Fibroblast of lung (primary cell): ENCODE measurements around the gene TEX13B. TPM values are rescaled to one million over a fixed set of nuclear protein-coding genes. Genes with fewer than 3 reads are reported as not detected.
A peak's percentile ranks its signal among the peaks of the same experiment; 100 is the strongest.
"Not testable (repeated sequence)": the region's sequence is repeated elsewhere in the genome, so short reads cannot be mapped to it uniquely, and the experiment has no call there.

ENCODE experiments used
- DNase-seq, 2 donors: peaks; one replicate each; pipeline versions ENCODE4 v3.0.0 to v3.0.0-alpha.2; 2010; ENCODE audit warnings: low read depth in 2 of 2
- H2AFZ ChIP-seq: 2 replicates; pipeline ENCODE4 v1.5.1; 2012; ENCODE audit warnings: low read length, control low read depth, inconsistent platforms
- H3K27ac ChIP-seq: 2 replicates; pipeline ENCODE4 v1.5.1; 2011; ENCODE audit warnings: low read length, control low read depth; ENCODE audit not compliant: insufficient read depth
- H3K27me3 ChIP-seq: 2 replicates; pipeline ENCODE4 v1.5.1; 2011; ENCODE audit warnings: mild to moderate bottlenecking, low read length; ENCODE audit not compliant: control insufficient read depth, insufficient read depth
- H3K36me3 ChIP-seq: 2 replicates; pipeline ENCODE4 v1.5.1; 2011; ENCODE audit warnings: low read length; ENCODE audit not compliant: control insufficient read depth, insufficient read depth
- H3K4me1 ChIP-seq: 2 replicates; pipeline ENCODE4 v1.5.1; 2011; ENCODE audit warnings: low read length; ENCODE audit not compliant: control insufficient read depth, insufficient read depth; ENCODE audit errors: extremely low read depth
- H3K4me2 ChIP-seq: 2 replicates; pipeline ENCODE4 v1.5.1; 2011; ENCODE audit warnings: low read length, control low read depth; ENCODE audit not compliant: insufficient read depth; ENCODE audit errors: extremely low read depth
- H3K4me3 ChIP-seq, 4 experiments: fragments of 200-600 bp in 1 of 4; sonication (generic) in 1 of 4; replicated peaks in 1 of 4; 2 replicates each; pipeline ENCODE4 v1.5.1; 2011 to 2016; ENCODE audit warnings: low read length in 4 of 4, low read depth in 3 of 4, mild to moderate bottlenecking in 3 of 4, control low read depth in 2 of 4, inconsistent platforms in 1 of 4, mixed read lengths in 1 of 4; ENCODE audit not compliant: insufficient read depth in 1 of 4; ENCODE audit errors: control extremely low read depth in 1 of 4
- H3K79me2 ChIP-seq: 2 replicates; pipeline ENCODE4 v1.5.1; 2012; ENCODE audit warnings: mild to moderate bottlenecking, low read length, inconsistent platforms; ENCODE audit not compliant: control insufficient read depth, insufficient read depth
- H3K9ac ChIP-seq: 2 replicates; pipeline ENCODE4 v1.5.1; 2011; ENCODE audit warnings: mild to moderate bottlenecking, low read length, control low read depth; ENCODE audit not compliant: insufficient read depth
- H3K9me3 ChIP-seq: 2 replicates; pipeline ENCODE4 v1.5.1; 2012; ENCODE audit warnings: low read depth, low read length; ENCODE audit not compliant: control insufficient read depth, insufficient read depth
- H4K20me1 ChIP-seq: 2 replicates; pipeline ENCODE4 v1.5.1; 2011; ENCODE audit warnings: low read length; ENCODE audit not compliant: control insufficient read depth, insufficient read depth; ENCODE audit errors: extremely low read depth
- CTCF ChIP-seq, 2 donors: IDR thresholded peaks in 1 of 2; conservative IDR thresholded peaks in 1 of 2; 1 replicate in 1 of 2; 2 replicates in 1 of 2; pipeline ENCODE4 v1.5.1; 2011 to 2012; ENCODE audit warnings: low read length in 2 of 2, control low read depth in 1 of 2, inconsistent platforms in 1 of 2, low read depth in 1 of 2, mild to moderate bottlenecking in 1 of 2
- EZH2 ChIP-seq: IDR thresholded peaks from 2 replicates; pipeline ENCODE4 v1.5.1; 2012; ENCODE audit warnings: low read length, control low read depth, mild to moderate bottlenecking; ENCODE audit errors: missing control alignments
- polyA plus RNA-seq, 2 donors: library from polyadenylated mRNA; depleted of rRNA in 1 of 2; stranded (reverse) in 1 of 2; unstranded in 1 of 2; fragments of >200 nt; gene quantifications; 2 replicates each; pipeline ENCODE4 v1.2.1, GENCODE V29; 2011 to 2012; ENCODE audit warnings: missing spikeins in 1 of 2
- total RNA-seq: library from RNA; depleted of rRNA; stranded (reverse); fragments of >200 nt; gene quantifications from 2 replicates; pipeline ENCODE4 v1.2.1, GENCODE V29; 2014

Gene TEX13B
- total and polyA plus RNA-seq, 2 donors (not counting 1 experiment from before 2014, with no cell fraction given), result not detected

DNA sequence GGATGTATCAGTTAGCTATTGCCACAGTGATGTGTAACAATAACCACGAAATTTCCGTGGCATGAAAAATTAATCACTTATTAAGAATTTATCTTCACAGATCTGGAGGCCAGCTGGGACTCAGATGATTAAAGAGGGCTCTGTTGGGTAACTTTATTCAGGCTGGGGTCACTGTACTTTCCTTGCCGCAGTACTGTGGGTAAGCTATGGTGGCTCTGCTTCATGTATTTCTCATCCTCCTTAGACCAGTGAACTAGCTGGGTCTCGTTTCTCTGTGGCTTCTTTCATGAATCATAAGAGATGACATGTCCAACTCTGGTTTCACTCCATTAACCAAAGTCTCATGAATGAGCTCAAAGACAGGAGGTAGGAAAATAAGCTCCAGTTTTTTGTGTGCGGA lies 13.5 kb downstream of the TEX13B start:
- Histone ChIP-seq H3K36me3 (no peaks in the 10 kb centered on the region), H3K4me3 (no peak overlapping the region), H2AFZ (no peak overlapping the region), H3K4me2 (no peak overlapping the region), H3K27ac (no peak overlapping the region), H3K79me2 (no peaks in the 10 kb centered on the region), H3K9me3 (no peaks in the 10 kb centered on the region), H3K9ac (no peak overlapping the region), H3K4me1 (no peaks in the 10 kb centered on the region), H3K27me3 (no peaks in the 10 kb centered on the region), H4K20me1 (no peaks in the 10 kb centered on the region)
- TF ChIP-seq CTCF (conservative IDR thresholded peaks at IDR 0.05 in 1 of 2, IDR thresholded peaks at IDR 0.05 in 1 of 2; ENCODE audit: low read depth in 1 of 2, low read length in 2 of 2) (no peak), EZH2 (no peak)
- no peak for DNase-seq

DNA sequence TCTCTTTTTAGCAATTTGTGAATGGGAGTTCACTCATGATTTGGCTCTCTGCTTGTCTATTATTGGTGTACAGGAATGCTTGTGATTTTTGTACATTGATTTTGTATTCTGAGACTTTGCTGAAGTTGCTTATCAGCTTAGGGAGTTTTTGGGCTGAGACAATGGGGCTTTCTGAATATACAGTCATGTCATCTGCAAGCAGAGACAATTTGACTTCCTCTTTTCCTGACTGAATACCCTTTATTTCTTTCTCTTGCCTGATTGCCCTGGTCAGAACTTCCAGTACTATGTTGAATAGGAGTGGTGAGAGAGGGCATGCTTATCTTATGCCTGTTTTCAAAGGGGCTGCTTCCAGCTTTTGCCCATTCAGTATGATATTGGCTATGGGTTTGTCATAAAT lies 26.8 kb downstream of the TEX13B start:
- H3K27ac ChIP-seq, H3K9me3 ChIP-seq, H4K20me1 ChIP-seq, H3K4me2 ChIP-seq, H3K36me3 ChIP-seq, H3K4me3 ChIP-seq, DNase-seq, H3K9ac ChIP-seq, H2AFZ ChIP-seq, H3K27me3 ChIP-seq, H3K4me1 ChIP-seq, H3K79me2 ChIP-seq: not testable (repeated sequence)

DNA sequence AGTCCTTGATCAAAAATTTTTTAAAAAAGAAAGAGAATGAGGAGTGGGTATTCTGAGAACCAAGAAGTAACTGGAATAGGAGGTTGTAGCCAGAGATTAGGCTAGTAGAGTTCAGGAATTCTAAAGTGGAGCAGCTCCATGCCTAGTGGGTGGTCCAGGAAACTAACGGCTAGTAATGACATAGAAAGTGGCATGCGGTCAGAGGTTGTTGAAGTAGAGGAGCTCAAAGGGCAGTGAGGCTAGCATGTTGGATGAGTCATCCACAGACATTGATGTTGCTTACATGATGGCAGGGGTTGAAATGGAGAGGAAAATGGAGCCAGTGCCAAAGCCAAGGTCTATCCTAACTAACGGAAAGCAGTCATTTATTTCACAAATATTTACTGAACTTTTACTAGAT lies 42.1 kb downstream of the TEX13B start:
- H3K9me3 ChIP-seq, result no peaks in the 10 kb centered on the region
- H3K4me3 ChIP-seq, result no peak overlapping the region
- no peak overlapping the region for H3K9ac ChIP-seq
- no peaks in the 10 kb centered on the region for H4K20me1 ChIP-seq
- no peaks in the 10 kb centered on the region for H3K27me3 ChIP-seq
- no peak overlapping the region for H2AFZ ChIP-seq
- H3K27ac ChIP-seq, result no peak overlapping the region
- H3K36me3 ChIP-seq, result no peaks in the 10 kb centered on the region
- H3K4me2 ChIP-seq, result no peak overlapping the region
- TF ChIP-seq EZH2, result no peak
- TF ChIP-seq CTCF (conservative IDR thresholded peaks at IDR 0.05 in 1 of 2, IDR thresholded peaks at IDR 0.05 in 1 of 2; ENCODE audit: low read depth in 1 of 2, low read length in 2 of 2), result no peak
- H3K79me2 ChIP-seq, result no peaks in the 10 kb centered on the region
- H3K4me1 ChIP-seq, result peaks cover 2% of the 10 kb centered on the region
- peak in 1 of 2 donors; percentile 33 for DNase-seq

DNA sequence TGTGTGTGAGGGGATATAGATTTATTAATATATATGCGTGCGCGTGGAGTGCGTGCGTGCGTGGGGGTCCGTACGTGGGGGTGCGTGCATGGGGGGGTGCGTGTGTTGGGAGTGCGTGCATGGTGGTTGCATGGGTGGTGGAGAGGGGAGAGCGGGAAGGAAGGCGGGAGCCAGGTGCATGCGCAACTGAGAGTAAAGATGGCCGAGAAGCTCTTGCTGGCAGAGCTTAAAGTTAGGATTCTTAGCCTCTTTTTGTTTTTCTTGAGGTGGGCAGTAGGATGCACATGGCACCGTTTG lies 45.8 kb downstream of the TEX13B start:
- no peak for TF ChIP-seq EZH2
- TF ChIP-seq CTCF (conservative IDR thresholded peaks at IDR 0.05 in 1 of 2, IDR thresholded peaks at IDR 0.05 in 1 of 2; ENCODE audit: low read depth in 1 of 2, low read length in 2 of 2), result no peak
- H3K4me1 ChIP-seq, result peaks cover 2% of the 10 kb centered on the region
- H3K9ac ChIP-seq, result no peak overlapping the region
- no peak for DNase-seq
- H3K27ac ChIP-seq, result no peak overlapping the region
- no peaks in the 10 kb centered on the region for H3K9me3 ChIP-seq
- no peaks in the 10 kb centered on the region for H3K36me3 ChIP-seq
- no peak overlapping the region for H2AFZ ChIP-seq
- no peaks in the 10 kb centered on the region for H3K79me2 ChIP-seq
- H4K20me1 ChIP-seq, result no peaks in the 10 kb centered on the region
- H3K27me3 ChIP-seq, result no peaks in the 10 kb centered on the region
- no peak overlapping the region for H3K4me2 ChIP-seq
- H3K4me3 ChIP-seq, result no peak overlapping the region
